Mucosa of rectum (tissue), 2 donors: Measurements from ENCODE around the gene PRKCA.

Source experiments
- H3K27ac ChIP-seq, 2 donors: one replicate each; pipeline ENCODE4 v1.7.0; 2013; ENCODE audit warnings: inconsistent platforms in 2 of 2, low read depth in 2 of 2, low read length in 2 of 2
- H3K27me3 ChIP-seq, 2 donors: one replicate each; pipeline ENCODE4 v1.7.0; 2013; ENCODE audit warnings: low read length in 2 of 2; ENCODE audit not compliant: control insufficient read depth in 2 of 2, insufficient read depth in 2 of 2
- H3K36me3 ChIP-seq, 2 donors: one replicate each; pipeline ENCODE4 v1.7.0; 2013; ENCODE audit warnings: low read length in 2 of 2; ENCODE audit not compliant: control insufficient read depth in 2 of 2, insufficient read depth in 2 of 2
- H3K4me1 ChIP-seq, 2 donors: one replicate each; pipeline ENCODE4 v1.7.0; 2013; ENCODE audit warnings: low read length in 2 of 2, mild to moderate bottlenecking in 1 of 2; ENCODE audit not compliant: control insufficient read depth in 2 of 2, insufficient read depth in 2 of 2
- H3K4me3 ChIP-seq, 2 donors: one replicate each; pipeline ENCODE4 v1.7.0; 2013; ENCODE audit warnings: low read length in 2 of 2
- H3K9ac ChIP-seq, 2 donors: one replicate each; pipeline ENCODE4 v1.7.0; 2013; ENCODE audit warnings: low read length in 2 of 2, low read depth in 1 of 2, mild to moderate bottlenecking in 1 of 2
- H3K9me3 ChIP-seq, 2 donors: one replicate each; pipeline ENCODE4 v1.7.0; 2013; ENCODE audit warnings: low read length in 2 of 2; ENCODE audit not compliant: control insufficient read depth in 2 of 2
- donor health status: healthy.
- donor health status: Normal muscosa, but diverticular disease.

Gene PRKCA

GRCh38 chr17:66819466-66819865, 517.1 kb downstream of the PRKCA start:
- Histone ChIP-seq H3K4me3 (no peak overlapping the region), H3K27ac (no peak overlapping the region), H3K27me3 (peaks cover 0 to under 1% of the 10 kb centered on the region in 2 donors), H3K36me3 (no peaks in the 10 kb centered on the region), H3K9me3 (no peaks in the 10 kb centered on the region), H3K9ac (no peak overlapping the region), H3K4me1 (no peaks in the 10 kb centered on the region)

GRCh38 chr17:66822009-66822408, 519.6 kb downstream of the PRKCA start:
- no peak overlapping the region for H3K9ac ChIP-seq
- H3K27ac ChIP-seq = no peak overlapping the region
- no peaks in the 10 kb centered on the region for H3K27me3 ChIP-seq
- H3K4me3 ChIP-seq = no peak overlapping the region
- H3K9me3 ChIP-seq = no peaks in the 10 kb centered on the region
- no peaks in the 10 kb centered on the region for H3K36me3 ChIP-seq
- no peaks in the 10 kb centered on the region for H3K4me1 ChIP-seq

GRCh38 chr17:66826856-66827255, 524.4 kb downstream of the PRKCA start:
- H3K4me3 ChIP-seq = no peak overlapping the region
- no peaks in the 10 kb centered on the region for H3K9me3 ChIP-seq
- no peak overlapping the region for H3K9ac ChIP-seq
- H3K27me3 ChIP-seq = peaks cover 2 to 3% of the 10 kb centered on the region in 2 donors
- H3K4me1 ChIP-seq = no peaks in the 10 kb centered on the region
- no peak overlapping the region for H3K27ac ChIP-seq
- H3K36me3 ChIP-seq = no peaks in the 10 kb centered on the region

- Histone ChIP-seq H3K4me3 (no peak overlapping the region), H3K27ac (no peak overlapping the region), H3K36me3 (no peaks in the 10 kb centered on the region), H3K27me3 (peaks cover 9 to 12% of the 10 kb centered on the region in 2 donors), H3K9ac (no peak overlapping the region), H3K4me1 (no peaks in the 10 kb centered on the region), H3K9me3 (no peaks in the 10 kb centered on the region)
Observed at GRCh38 chr17:66829386-66829864, 527.0 kb downstream of the PRKCA start.

GRCh38 chr17:66829883-66830282, 527.5 kb downstream of the PRKCA start:
- H3K36me3 ChIP-seq = no peaks in the 10 kb centered on the region
- H3K4me1 ChIP-seq = no peaks in the 10 kb centered on the region
- H3K4me3 ChIP-seq = no peak overlapping the region
- H3K27me3 ChIP-seq = peaks cover 9 to 13% of the 10 kb centered on the region in 2 donors
- H3K9me3 ChIP-seq = no peaks in the 10 kb centered on the region
- no peak overlapping the region for H3K9ac ChIP-seq
- no peak overlapping the region for H3K27ac ChIP-seq

GRCh38 chr17:66830451-66830850, 528.0 kb downstream of the PRKCA start:
- H3K36me3 ChIP-seq = no peaks in the 10 kb centered on the region
- no peak overlapping the region for H3K4me3 ChIP-seq
- H3K9me3 ChIP-seq = no peaks in the 10 kb centered on the region
- H3K27ac ChIP-seq = no peak overlapping the region
- no peak overlapping the region for H3K9ac ChIP-seq
- H3K4me1 ChIP-seq = no peaks in the 10 kb centered on the region
- H3K27me3 ChIP-seq = peaks cover 13 to 16% of the 10 kb centered on the region in 2 donors

GRCh38 chr17:66831383-66832210, 529.2 kb downstream of the PRKCA start:
- Histone ChIP-seq H3K4me1 (no peaks in the 10 kb centered on the region), H3K27me3 (peaks cover 16 to 24% of the 10 kb centered on the region in 2 donors), H3K9ac (no peak overlapping the region), H3K36me3 (no peaks in the 10 kb centered on the region), H3K4me3 (no peak overlapping the region), H3K27ac (no peak overlapping the region), H3K9me3 (no peaks in the 10 kb centered on the region)

- no peaks in the 10 kb centered on the region for H3K4me1 ChIP-seq
- H3K4me3 ChIP-seq = no peak overlapping the region
- H3K27ac ChIP-seq = no peak overlapping the region
- no peak overlapping the region for H3K9ac ChIP-seq
- H3K9me3 ChIP-seq = no peaks in the 10 kb centered on the region
- peaks cover 18 to 24% of the 10 kb centered on the region in 2 donors for H3K27me3 ChIP-seq
- H3K36me3 ChIP-seq = no peaks in the 10 kb centered on the region
Observed at GRCh38 chr17:66833201-66833600, 530.8 kb downstream of the PRKCA start.

- no peak overlapping the region for H3K4me3 ChIP-seq
- H3K4me1 ChIP-seq = no peaks in the 10 kb centered on the region
- H3K27ac ChIP-seq = no peak overlapping the region
- peaks cover 20 to 24% of the 10 kb centered on the region in 2 donors for H3K27me3 ChIP-seq
- no peaks in the 10 kb centered on the region for H3K36me3 ChIP-seq
- H3K9me3 ChIP-seq = no peaks in the 10 kb centered on the region
- no peak overlapping the region for H3K9ac ChIP-seq
Observed at GRCh38 chr17:66834426-66834918, 532.1 kb downstream of the PRKCA start.

GRCh38 chr17:66834919-66835454, 532.6 kb downstream of the PRKCA start, which contains the start of gene CACNG5:
TSS of gene CACNG5 (plus strand) at chr17:66835117. CDS start at chr17:66877333, 42,216 bp downstream.
- no peaks in the 10 kb centered on the region for H3K4me1 ChIP-seq
- H3K27ac ChIP-seq = no peak within 1 kb of the TSS
- no peaks in the 10 kb centered on the region for H3K9me3 ChIP-seq
- no peak within 1 kb of the TSS for H3K4me3 ChIP-seq
- no peak within 1 kb of the TSS for H3K9ac ChIP-seq
- no peaks in the 10 kb centered on the region for H3K36me3 ChIP-seq
- H3K27me3 ChIP-seq = peaks cover 18 to 24% of the 10 kb centered on the region in 2 donors
